NCI-H774 (cell line): ENCODE results near the gene BHLHE40.

Experiments
- DNase-seq: peaks from one replicate; lab custom pipeline; 2025; lab: John Stamatoyannopoulos, UW

The BHLHE40 gene

GRCh38 chr3:5021116-5022092 lies 42.2 kb downstream of the BHLHE40 start:
- no peak for DNase-seq

DNA sequence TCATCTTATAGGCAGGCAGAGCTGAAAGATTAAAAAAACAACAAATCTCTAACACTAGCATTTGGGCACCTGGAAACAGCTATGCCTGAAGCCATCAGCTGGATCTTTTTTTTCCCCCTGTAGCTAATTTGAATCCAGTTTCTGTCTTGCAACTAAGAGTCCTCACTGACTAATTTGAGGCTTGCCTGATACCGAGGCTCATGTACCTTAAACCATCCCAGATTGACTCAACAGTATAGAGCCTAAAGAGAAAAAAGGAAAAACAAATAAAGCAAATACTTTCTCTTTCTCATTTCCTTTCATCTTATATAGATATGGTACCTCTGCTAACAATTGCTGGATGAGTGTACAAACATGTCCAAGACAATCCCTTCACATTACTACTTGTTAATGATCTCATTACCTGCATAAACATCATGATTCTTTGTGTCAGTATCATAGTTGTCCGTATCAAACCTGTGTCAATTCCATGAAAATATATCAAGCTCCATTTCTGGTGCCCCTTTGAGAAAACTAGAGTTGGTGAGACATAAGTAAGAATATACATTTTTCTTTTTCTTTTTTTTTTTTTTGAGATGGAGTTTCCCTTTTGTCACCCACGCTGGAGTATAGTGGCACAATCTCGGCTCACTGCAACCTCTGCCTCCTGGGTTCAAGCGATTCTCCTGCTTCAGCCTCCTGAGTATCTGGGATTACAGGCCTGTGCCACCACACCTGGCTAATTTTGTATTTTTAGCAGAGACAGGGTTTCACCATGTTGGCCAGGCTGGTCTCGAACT lies 43.1 kb downstream of the BHLHE40 start:
- no peak for DNase-seq

DNA sequence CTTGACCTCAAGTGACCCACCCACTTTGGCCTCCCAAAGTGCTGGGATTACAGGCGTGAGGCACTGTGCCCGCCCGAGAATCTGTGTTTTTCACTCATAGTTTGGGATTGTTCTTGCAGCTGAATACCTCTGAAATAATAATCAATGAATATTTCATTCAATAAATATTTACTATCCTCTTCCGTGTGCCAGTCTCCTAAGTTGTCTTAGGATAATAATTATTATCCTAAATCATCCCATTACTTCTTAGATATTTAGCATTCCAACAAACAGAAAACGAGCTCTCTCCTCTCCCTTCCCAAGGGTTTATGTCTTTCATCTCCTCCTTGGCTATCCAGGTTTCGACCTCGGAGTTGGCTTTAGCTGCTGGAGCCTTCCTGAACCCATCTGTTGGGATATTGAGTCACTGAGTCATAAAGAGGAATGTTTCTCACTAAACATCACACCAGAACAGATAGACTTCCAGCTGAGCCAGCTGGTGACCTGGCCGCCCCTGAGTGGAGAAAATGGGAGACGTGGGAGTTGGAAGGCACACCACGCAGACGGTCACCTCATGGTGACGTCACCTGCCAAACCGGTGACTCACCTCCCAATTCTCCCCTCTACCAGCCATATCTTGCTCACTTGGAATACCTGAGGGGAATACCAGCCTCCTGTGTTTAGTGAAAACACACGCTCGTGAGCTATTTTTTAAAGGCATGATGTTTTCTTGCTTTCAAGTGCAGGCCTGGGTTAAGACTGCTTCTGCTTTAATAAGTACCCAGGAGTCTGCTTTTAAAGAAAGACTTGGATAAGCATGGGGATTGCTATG lies 43.9 kb downstream of the BHLHE40 start:
- no peak for DNase-seq

GRCh38 chr3:5023777-5024346 lies 44.6 kb downstream of the BHLHE40 start:
- DNase-seq = no peak

DNA sequence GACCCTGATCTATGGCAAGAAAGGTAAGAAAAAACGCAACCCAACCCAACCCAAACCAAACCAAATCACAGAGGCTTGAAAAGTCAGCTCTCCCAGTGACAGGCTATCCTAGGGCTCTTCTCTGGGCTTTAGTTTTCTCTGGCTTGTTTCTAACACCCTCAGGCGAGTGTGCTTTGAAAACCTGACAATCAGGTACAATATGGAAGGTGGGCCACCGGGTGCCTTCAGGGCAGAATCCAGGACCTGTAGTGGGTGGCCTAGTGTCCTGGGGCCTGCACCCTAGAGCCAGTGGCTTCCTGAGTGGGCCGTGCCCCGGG lies 46.8 kb downstream of the BHLHE40 start:
- no peak for DNase-seq

GRCh38 chr3:5029715-5030114 lies 50.5 kb downstream of the BHLHE40 start:
- no peak for DNase-seq

DNA sequence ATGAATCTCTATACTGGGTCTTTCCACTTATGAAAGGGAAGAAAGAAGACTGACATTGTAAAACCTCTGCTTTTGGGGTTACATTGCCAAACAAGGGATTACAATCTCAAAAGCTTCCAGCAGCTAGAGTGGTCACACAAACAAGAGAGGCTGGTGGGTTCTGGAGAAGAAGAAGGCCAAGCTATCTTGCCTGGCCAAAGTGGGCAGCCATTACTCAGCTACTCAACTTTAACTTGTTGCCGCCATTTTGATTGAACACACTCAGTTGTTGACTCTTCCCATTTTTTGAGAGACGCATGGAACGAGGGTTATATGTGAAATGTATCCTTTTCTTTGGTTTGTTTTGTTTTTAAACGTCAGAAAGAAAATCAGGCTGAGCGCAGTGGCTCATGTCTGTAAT lies 50.9 kb downstream of the BHLHE40 start:
- DNase-seq = no peak

DNA sequence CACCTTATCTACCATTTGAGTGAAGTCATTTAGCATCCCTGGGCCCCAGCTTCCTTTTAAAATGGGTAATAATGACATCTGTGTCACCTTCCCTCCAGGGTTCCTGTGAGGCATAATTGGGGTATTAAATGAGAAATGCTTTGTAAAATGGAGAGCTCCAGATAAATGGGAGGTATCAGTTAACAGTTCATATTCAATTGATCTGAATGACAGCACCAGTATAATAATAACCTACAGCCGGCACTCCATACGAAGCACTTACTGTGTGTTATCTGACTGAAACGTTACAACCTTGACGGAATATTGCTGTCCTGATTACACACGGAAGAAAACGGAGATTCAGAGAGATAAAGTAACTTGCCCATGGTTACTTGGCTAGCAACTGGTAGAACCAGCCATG lies 53.6 kb downstream of the BHLHE40 start:
- DNase-seq = no peak
